T-helper 1 cell treated with Interleukin-12 subunit alpha and Interleukin-12 subunit beta and Interleukin-4 antibody, amounts not matched to agents 30 μg/mL and 1 μg/mL, for 36 hours (primary cell): ENCODE data around the gene PCDHGA2.
A peak's percentile ranks its signal among the peaks of the same experiment; 100 is the strongest.
"Not testable (repeated sequence)": the region's sequence is repeated elsewhere in the genome, so short reads cannot be mapped to it uniquely, and the experiment has no call there.

Experiments used
- H3K27ac Mint-ChIP-seq: one replicate; pipeline ENCODE4 v1.8.0; 2021; ENCODE audit warnings: mild to moderate bottlenecking, mixed read lengths
- H3K27me3 Mint-ChIP-seq: one replicate; pipeline ENCODE4 v1.8.0; 2021; ENCODE audit warnings: low read depth, mixed read lengths
- H3K36me3 Mint-ChIP-seq: one replicate; pipeline ENCODE4 v1.8.0; 2021; ENCODE audit warnings: low read depth, mixed read lengths
- H3K4me1 Mint-ChIP-seq: one replicate; pipeline ENCODE4 v1.8.0; 2021; ENCODE audit warnings: low read depth, mixed read lengths
- H3K4me3 Mint-ChIP-seq: one replicate; pipeline ENCODE4 v1.8.0; 2021; ENCODE audit warnings: mild to moderate bottlenecking, moderate library complexity, mixed read lengths
- H3K9me3 Mint-ChIP-seq: one replicate; pipeline ENCODE4 v1.8.0; 2021; ENCODE audit warnings: mixed read lengths

The PCDHGA2 gene

DNA sequence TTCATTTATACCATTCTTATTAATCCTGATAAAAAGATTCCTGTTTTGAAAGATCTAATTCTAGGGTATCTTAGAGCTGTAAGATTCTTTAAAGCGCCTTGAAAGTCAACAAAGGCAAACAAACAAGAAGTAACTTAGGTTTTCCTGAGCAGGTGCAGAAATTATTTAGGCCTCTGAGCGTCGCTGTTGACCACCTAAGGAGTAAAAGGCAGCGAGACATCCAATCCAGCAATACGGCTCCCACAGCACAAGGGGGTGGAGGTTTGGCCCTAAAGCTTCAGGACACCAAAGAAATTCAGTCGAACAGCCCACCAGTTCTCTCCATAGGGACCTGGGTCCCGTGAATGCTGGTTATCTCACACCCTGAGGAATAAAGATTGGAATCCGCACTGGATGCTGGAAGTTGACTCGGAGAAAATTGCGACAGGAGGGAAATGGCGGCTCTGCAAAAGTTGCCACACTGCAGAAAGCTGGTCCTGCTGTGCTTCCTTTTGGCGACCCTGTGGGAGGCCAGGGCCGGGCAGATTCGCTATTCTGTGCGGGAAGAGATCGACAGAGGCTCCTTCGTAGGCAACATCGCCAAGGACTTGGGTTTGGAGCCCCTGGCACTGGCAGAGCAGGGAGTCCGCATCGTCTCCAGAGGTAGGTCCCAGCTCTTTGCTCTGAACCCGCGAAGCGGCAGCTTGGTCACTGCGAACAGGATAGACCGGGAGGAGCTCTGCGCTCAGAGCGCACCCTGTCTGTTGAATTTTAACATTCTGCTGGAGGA, at the start of gene PCDHGA2:
Gene PCDHGA2, plus strand, starts transcription at position 223 of the 769 bp plus-strand sequence.
- peak within 1 kb of the TSS; percentile 62 for H3K4me3 Mint-ChIP-seq
- peaks cover 37% of the 10 kb centered on the region for H3K9me3 Mint-ChIP-seq

GRCh38 chr5:141298376-141298775, 40.2 kb upstream of the PCDHGA2 start:
- Mint-ChIP-seq H3K9me3 (peaks cover 68% of the 10 kb centered on the region), H3K27me3 (no peaks in the 10 kb centered on the region), H3K36me3 (peaks cover 3% of the 10 kb centered on the region), H3K27ac (no peak overlapping the region), H3K4me1 (no peaks in the 10 kb centered on the region), H3K4me3 (no peak overlapping the region)

More for the DNA sequence above, at the start of gene PCDHGA2:
- H3K4me1 Mint-ChIP-seq = no peaks in the 10 kb centered on the region
- H3K27me3 Mint-ChIP-seq = peaks cover 49% of the 10 kb centered on the region
- peak within 1 kb of the TSS; percentile 63 for H3K27ac Mint-ChIP-seq
- peaks cover 3% of the 10 kb centered on the region for H3K36me3 Mint-ChIP-seq

GRCh38 chr5:141303756-141304155, 34.8 kb upstream of the PCDHGA2 start, which contains the start of gene SLC25A2:
Gene SLC25A2, minus strand, starts transcription at chr5:141304049. Its CDS starts 184 bp downstream, at chr5:141303865.
- no peak within 1 kb of the TSS for H3K4me3 Mint-ChIP-seq
- H3K4me1 Mint-ChIP-seq = no peaks in the 10 kb centered on the region
- H3K27ac Mint-ChIP-seq = no peak within 1 kb of the TSS
- no peaks in the 10 kb centered on the region for H3K27me3 Mint-ChIP-seq
- H3K36me3 Mint-ChIP-seq = peaks cover 3% of the 10 kb centered on the region
- peaks cover 65% of the 10 kb centered on the region for H3K9me3 Mint-ChIP-seq

GRCh38 chr5:141306630-141307029, 31.9 kb upstream of the PCDHGA2 start:
- H3K27ac Mint-ChIP-seq = no peak overlapping the region
- H3K9me3 Mint-ChIP-seq = peaks cover 71% of the 10 kb centered on the region
- H3K36me3 Mint-ChIP-seq = peaks cover 4% of the 10 kb centered on the region

DNA sequence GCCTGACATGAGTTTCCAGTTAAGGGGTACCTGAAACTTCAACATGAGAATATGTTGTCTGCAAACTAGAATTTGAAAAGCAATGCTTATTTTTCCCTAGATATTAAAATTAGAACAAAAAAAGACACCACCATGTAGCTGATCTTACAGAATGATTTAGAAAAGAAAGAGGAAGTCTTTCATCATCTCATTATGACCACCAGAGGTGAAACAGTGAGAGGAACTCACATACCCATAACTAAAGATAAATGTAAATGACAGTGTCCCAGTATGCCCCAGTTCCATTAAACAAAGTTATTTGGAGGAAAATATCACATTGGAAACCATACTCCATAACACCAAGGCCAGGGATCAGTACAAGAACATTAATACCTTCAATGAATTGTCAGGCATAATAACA, 24.8 kb upstream of the PCDHGA2 start:
- Mint-ChIP-seq H3K27ac (no peak overlapping the region), H3K4me1 (no peaks in the 10 kb centered on the region), H3K4me3 (no peak overlapping the region), H3K27me3 (no peaks in the 10 kb centered on the region), H3K9me3 (peaks cover 74% of the 10 kb centered on the region), H3K36me3 (peaks cover 52% of the 10 kb centered on the region)

More at GRCh38 chr5:141306630-141307029, 31.9 kb upstream of the PCDHGA2 start:
- no peaks in the 10 kb centered on the region for H3K4me1 Mint-ChIP-seq
- no peaks in the 10 kb centered on the region for H3K27me3 Mint-ChIP-seq
- no peak overlapping the region for H3K4me3 Mint-ChIP-seq

DNA sequence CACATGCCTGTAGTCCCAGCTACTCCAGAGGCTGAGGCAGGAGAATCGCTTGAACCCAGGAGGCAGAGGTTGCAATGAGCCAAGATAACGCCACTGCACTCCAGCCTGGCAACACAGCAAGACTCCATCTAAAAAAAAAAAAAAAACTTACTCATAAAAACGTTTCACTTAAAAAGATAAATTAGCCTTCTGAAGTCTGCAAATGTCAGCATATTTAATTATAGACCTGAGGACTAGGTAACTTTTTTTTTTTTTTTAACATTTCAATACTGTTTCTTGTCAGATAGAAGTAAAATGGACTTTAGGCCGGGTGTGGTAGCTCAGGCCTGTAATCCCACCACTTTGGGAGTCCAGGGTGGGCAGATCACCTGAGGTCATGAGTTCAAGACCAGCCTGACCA, 21.6 kb upstream of the PCDHGA2 start:
- not testable (repeated sequence) for H3K27ac Mint-ChIP-seq, H3K4me3 Mint-ChIP-seq, H3K27me3 Mint-ChIP-seq
- peaks cover 21% of the 10 kb centered on the region for H3K4me1 Mint-ChIP-seq
- H3K36me3 Mint-ChIP-seq = peaks cover 70% of the 10 kb centered on the region
- H3K9me3 Mint-ChIP-seq = peaks cover 79% of the 10 kb centered on the region

- H3K36me3 Mint-ChIP-seq = peaks cover 55% of the 10 kb centered on the region
- H3K27me3 Mint-ChIP-seq = peaks cover 3% of the 10 kb centered on the region
- peaks cover 71% of the 10 kb centered on the region for H3K9me3 Mint-ChIP-seq
- H3K27ac Mint-ChIP-seq = peak overlapping the region; percentile 100
- H3K4me3 Mint-ChIP-seq = peak overlapping the region; percentile 100
- peaks cover 21% of the 10 kb centered on the region for H3K4me1 Mint-ChIP-seq
Observed at GRCh38 chr5:141319202-141319601, 19.4 kb upstream of the PCDHGA2 start.

- Mint-ChIP-seq H3K9me3 (peaks cover 69% of the 10 kb centered on the region), H3K27me3 (peaks cover 3% of the 10 kb centered on the region), H3K4me3 (peak overlapping the region; percentile 100), H3K36me3 (peaks cover 52% of the 10 kb centered on the region), H3K27ac (peak overlapping the region; percentile 100), H3K4me1 (peaks cover 21% of the 10 kb centered on the region)
Observed at GRCh38 chr5:141319699-141320098, 18.9 kb upstream of the PCDHGA2 start.

DNA sequence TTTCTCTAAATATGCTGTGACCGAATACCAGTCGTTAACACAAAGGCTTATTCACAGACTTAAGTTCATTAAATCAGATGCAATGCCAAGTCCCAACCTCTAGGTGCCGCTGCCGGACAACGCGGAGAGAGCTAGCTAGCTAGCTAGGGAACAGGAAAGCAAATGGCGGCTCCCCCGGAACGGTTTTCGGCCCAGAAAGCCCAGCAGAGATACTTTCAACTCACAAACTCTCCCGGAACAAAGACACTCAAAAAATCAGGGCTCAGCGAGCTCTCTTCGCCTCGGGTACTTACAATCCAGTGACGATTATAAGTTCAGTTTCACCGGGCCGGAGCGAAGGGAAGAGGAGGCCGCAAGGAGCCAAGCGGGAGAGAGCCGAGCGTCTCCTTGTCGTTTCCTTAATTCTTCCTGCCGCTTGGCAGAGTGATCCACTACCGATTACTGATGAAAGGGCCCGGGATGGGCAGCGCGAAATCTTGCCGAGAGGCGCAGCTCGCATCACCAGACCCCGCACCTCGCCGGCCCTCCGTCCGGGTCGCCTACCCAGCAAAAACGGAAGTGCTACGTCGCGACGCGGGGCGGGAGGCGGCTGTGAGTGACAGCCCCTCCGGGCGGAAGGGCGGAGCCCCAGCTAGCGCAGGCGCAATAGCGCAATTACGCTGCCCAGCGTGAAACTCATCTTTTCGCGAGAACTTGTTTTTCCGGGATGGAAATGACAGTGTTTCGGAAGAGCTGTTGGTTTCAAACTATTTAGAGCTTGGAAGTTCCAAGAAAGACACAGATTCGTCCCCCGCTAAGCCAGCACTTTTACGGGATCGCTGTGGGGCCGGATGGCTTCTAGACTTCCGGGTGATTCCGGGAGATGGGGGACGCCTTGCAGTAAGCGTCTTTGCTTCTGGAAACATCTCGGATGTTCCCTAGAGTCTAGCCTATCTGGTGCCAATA, 18.1 kb upstream of the PCDHGA2 start, which contains the start of gene TAF7:
Gene TAF7, minus strand, starts transcription at position 560 of the 945 bp plus-strand sequence. CDS start 740 bp downstream, outside the sequence.
- peaks cover 21% of the 10 kb centered on the region for H3K4me1 Mint-ChIP-seq
- H3K9me3 Mint-ChIP-seq = peaks cover 64% of the 10 kb centered on the region
- peaks cover 3% of the 10 kb centered on the region for H3K27me3 Mint-ChIP-seq
- H3K27ac Mint-ChIP-seq = peak within 1 kb of the TSS; percentile 100
- H3K36me3 Mint-ChIP-seq = peaks cover 44% of the 10 kb centered on the region
- peak within 1 kb of the TSS; percentile 100 for H3K4me3 Mint-ChIP-seq

GRCh38 chr5:141322261-141322660, 16.3 kb upstream of the PCDHGA2 start:
- H3K4me1 Mint-ChIP-seq = peaks cover 27% of the 10 kb centered on the region
- H3K27ac Mint-ChIP-seq = no peak overlapping the region
- peak overlapping the region; percentile 7 for H3K4me3 Mint-ChIP-seq
- H3K9me3 Mint-ChIP-seq = peaks cover 61% of the 10 kb centered on the region
- H3K27me3 Mint-ChIP-seq = peaks cover 3% of the 10 kb centered on the region
- H3K36me3 Mint-ChIP-seq = peaks cover 32% of the 10 kb centered on the region

- peaks cover 6% of the 10 kb centered on the region for H3K4me1 Mint-ChIP-seq
- H3K9me3 Mint-ChIP-seq = peaks cover 33% of the 10 kb centered on the region
- H3K27ac Mint-ChIP-seq = peak overlapping the region; percentile 92
- H3K27me3 Mint-ChIP-seq = peaks cover 8% of the 10 kb centered on the region
- no peaks in the 10 kb centered on the region for H3K36me3 Mint-ChIP-seq
- H3K4me3 Mint-ChIP-seq = peak overlapping the region; percentile 93
Observed at GRCh38 chr5:141326088-141326854, 12.3 kb upstream of the PCDHGA2 start.

DNA sequence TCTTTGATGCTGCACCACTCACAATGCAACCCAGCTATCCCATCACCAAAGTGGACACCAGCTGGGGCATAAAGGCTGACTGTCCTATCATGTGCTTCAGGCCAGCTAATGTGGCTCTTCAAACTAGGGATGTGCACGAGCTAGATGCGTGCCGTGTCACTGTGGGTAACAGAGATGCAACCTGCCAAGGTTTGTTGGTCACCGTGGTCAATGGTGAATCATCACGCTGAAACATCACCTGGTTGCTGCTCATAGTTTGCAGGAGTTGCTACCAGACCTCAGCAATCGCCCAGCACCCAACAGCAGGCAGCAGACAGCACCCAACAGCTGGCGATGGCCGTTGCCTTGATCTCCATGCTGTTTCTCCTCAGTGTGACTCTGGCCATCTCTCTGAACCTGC, 10.3 kb upstream of the PCDHGA2 start:
- H3K4me3 Mint-ChIP-seq = no peak overlapping the region
- H3K27me3 Mint-ChIP-seq = peaks cover 22% of the 10 kb centered on the region
- no peak overlapping the region for H3K27ac Mint-ChIP-seq
- H3K4me1 Mint-ChIP-seq = peaks cover 6% of the 10 kb centered on the region
- H3K9me3 Mint-ChIP-seq = peaks cover 30% of the 10 kb centered on the region
- H3K36me3 Mint-ChIP-seq = no peaks in the 10 kb centered on the region

DNA sequence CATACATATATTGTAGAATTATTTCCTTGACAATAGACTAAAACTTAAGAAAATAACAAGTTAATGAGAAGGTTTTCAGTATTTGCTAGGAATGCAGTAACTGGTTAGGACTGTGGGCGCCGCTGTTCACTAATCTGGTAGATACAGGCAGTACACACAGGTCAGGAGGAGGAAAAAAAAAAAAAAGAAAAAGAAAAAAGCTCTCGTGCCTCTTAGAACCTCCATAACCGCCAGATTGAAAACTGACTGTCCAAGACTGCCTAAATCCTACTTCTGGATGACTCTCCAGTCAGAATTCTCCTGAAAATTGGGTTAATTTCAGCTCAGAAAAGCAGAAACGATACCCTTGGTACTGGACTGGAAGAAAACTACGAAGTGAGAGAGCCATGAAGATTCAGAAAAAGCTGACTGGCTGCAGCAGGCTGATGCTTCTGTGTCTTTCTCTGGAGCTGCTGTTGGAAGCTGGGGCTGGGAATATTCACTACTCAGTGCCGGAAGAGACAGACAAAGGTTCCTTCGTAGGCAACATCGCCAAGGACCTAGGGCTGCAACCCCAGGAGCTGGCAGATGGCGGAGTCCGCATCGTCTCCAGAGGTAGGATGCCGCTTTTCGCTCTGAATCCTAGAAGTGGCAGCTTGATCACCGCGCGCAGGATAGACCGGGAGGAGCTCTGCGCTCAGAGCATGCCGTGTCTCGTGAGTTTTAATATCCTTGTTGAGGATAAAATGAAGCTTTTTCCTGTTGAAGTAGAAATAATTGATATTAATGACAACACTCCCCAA, 8.1 kb upstream of the PCDHGA2 start, which contains the start of gene PCDHGA1:
Gene PCDHGA1, plus strand, starts transcription at position 216 of the 782 bp plus-strand sequence.
- Mint-ChIP-seq H3K27ac (no peak within 1 kb of the TSS), H3K27me3 (peaks cover 41% of the 10 kb centered on the region), H3K4me3 (peak within 1 kb of the TSS; percentile 34), H3K9me3 (peaks cover 33% of the 10 kb centered on the region), H3K36me3 (no peaks in the 10 kb centered on the region), H3K4me1 (peaks cover 6% of the 10 kb centered on the region)
